Smooth muscle cell (in vitro differentiated cells): Measurements from ENCODE around the gene TAF7. TPM values are rescaled to one million over a fixed set of nuclear protein-coding genes. Genes with fewer than 3 reads are reported as not detected.
A peak's percentile ranks its signal among the peaks of the same experiment; 100 is the strongest.
"Not testable (repeated sequence)": the region's sequence is repeated elsewhere in the genome, so short reads cannot be mapped to it uniquely, and the experiment has no call there.

Experiments used
- DNase-seq: peaks from one replicate; lab custom pipeline; 2025; ENCODE audit not compliant: unreplicated experiment; lab: John Stamatoyannopoulos, UW
- H2AFZ ChIP-seq: fragments of 200-600 bp; sonication (generic); 2 replicates; pipeline ENCODE4 v1.6.0; 2016; ENCODE audit warnings: antibody characterized with exemption, low read depth, mild to moderate bottlenecking
- H3F3A ChIP-seq: fragments of 200-600 bp; sonication (generic); 2 replicates; pipeline ENCODE4 v1.6.0; 2017; ENCODE audit warnings: antibody characterized with exemption, low read depth
- H3K27ac ChIP-seq: fragments of 200-600 bp; sonication (generic); 2 replicates; pipeline ENCODE4 v1.5.1; 2016; ENCODE audit warnings: low read depth, mild to moderate bottlenecking
- H3K27me3 ChIP-seq: fragments of 200-600 bp; sonication (generic); 2 replicates; pipeline ENCODE4 v1.6.1; 2016; ENCODE audit warnings: low read depth, mild to moderate bottlenecking
- H3K36me3 ChIP-seq: fragments of 200-600 bp; sonication (generic); 2 replicates; pipeline ENCODE4 v1.5.1; 2016; ENCODE audit warnings: low read depth
- H3K4me1 ChIP-seq: fragments of 200-600 bp; sonication (generic); 2 replicates; pipeline ENCODE4 v1.5.1; 2016; ENCODE audit warnings: low read depth
- H3K4me2 ChIP-seq: fragments of 200-600 bp; sonication (generic); 2 replicates; pipeline ENCODE4 v1.6.0; 2016; ENCODE audit warnings: mild to moderate bottlenecking
- H3K4me3 ChIP-seq: fragments of 200-600 bp; sonication (generic); 2 replicates; pipeline ENCODE4 v1.5.1; 2016; ENCODE audit warnings: mild to moderate bottlenecking
- H3K79me2 ChIP-seq: fragments of 200-600 bp; sonication (generic); 2 replicates; pipeline ENCODE4 v1.6.0; 2016; ENCODE audit warnings: low read depth, mild to moderate bottlenecking
- H3K9ac ChIP-seq: fragments of 200-600 bp; sonication (generic); 2 replicates; pipeline ENCODE4 v1.6.0; 2016; ENCODE audit warnings: low read depth
- H3K9me3 ChIP-seq: fragments of 200-600 bp; sonication (generic); replicated peaks from 2 replicates; pipeline ENCODE4 v1.5.1; 2016; ENCODE audit warnings: low read depth
- H4K20me1 ChIP-seq: fragments of 200-600 bp; sonication (generic); 2 replicates; pipeline ENCODE4 v1.6.0; 2016; ENCODE audit warnings: low read depth
- CTCF ChIP-seq: fragments of 200-600 bp; sonication (generic); IDR thresholded peaks from 2 replicates; pipeline ENCODE4 v1.5.1; 2017; ENCODE audit warnings: borderline replicate concordance, mild to moderate bottlenecking, antibody characterized with exemption; ENCODE audit not compliant: insufficient read depth, poor library complexity, severe bottlenecking
- WGBS: methylation state at CpG from one replicate; pipeline ENCODE4 v1.1.7; 2016; ENCODE audit warnings: low lambda C conversion rate; 5-methylcytosine and 5-hydroxymethylcytosine counted together
- polyA plus RNA-seq: library from polyadenylated mRNA; unstranded; fragments of >200 nt; fragmentation: Nextera tagmentation; extraction: Ambion mirVana; gene quantifications from 2 replicates; pipeline ENCODE4 v1.2.1, GENCODE V29; 2016
- total RNA-seq: library from RNA; depleted of rRNA; stranded (reverse); fragments of >200 nt; gene quantifications from 2 replicates; pipeline ENCODE4 v1.2.3, GENCODE V29; 2014

Gene TAF7
- total and polyA plus RNA-seq, 2 experiments from 2014 or later: 83.0 to 105 TPM

- 99% methylated on average over 3 of the region's 3 CpGs for WGBS
- DNase-seq: no peak
- H3K79me2 ChIP-seq: peaks cover 26% of the 10 kb centered on the region
Observed at GRCh38 chr5:141322261-141322660, 1.7 kb upstream of the TAF7 start.

GRCh38 chr5:141319699-141320098 is 885 bp downstream of the TAF7 start:
- WGBS: 73% methylated on average over 5 of the region's 5 CpGs
- Histone ChIP-seq H3K27ac (peak overlapping the region; percentile 97), H3K9ac (no peak overlapping the region), H3K4me2 (peak overlapping the region; percentile 87), H2AFZ (no peak overlapping the region), H3K36me3 (peaks cover 53% of the 10 kb centered on the region), H4K20me1 (no peaks in the 10 kb centered on the region), H3K27me3 (no peaks in the 10 kb centered on the region), H3F3A (peaks cover 13% of the 10 kb centered on the region), H3K9me3 (peaks cover 42% of the 10 kb centered on the region), H3K4me1 (no peaks in the 10 kb centered on the region), H3K4me3 (peak overlapping the region; percentile 85), H3K79me2 (peaks cover 42% of the 10 kb centered on the region)
- no peak for TF ChIP-seq CTCF
- no peak for DNase-seq

More at GRCh38 chr5:141322261-141322660, 1.7 kb upstream of the TAF7 start:
- Histone ChIP-seq H3K4me2 (no peak overlapping the region), H2AFZ (no peak overlapping the region), H3K27me3 (no peaks in the 10 kb centered on the region), H3F3A (peaks cover 13% of the 10 kb centered on the region), H3K9ac (no peak overlapping the region), H3K36me3 (peaks cover 27% of the 10 kb centered on the region), H4K20me1 (no peaks in the 10 kb centered on the region), H3K27ac (no peak overlapping the region), H3K4me1 (no peaks in the 10 kb centered on the region), H3K9me3 (peaks cover 28% of the 10 kb centered on the region), H3K4me3 (no peak overlapping the region)
- no peak for TF ChIP-seq CTCF

- peak overlapping the region; percentile 87 for H3K4me2 ChIP-seq
- H3K4me1 ChIP-seq: no peaks in the 10 kb centered on the region
- no peak for DNase-seq
- no peak for TF ChIP-seq CTCF
- no peaks in the 10 kb centered on the region for H4K20me1 ChIP-seq
- H3K27me3 ChIP-seq: no peaks in the 10 kb centered on the region
- H3K4me3 ChIP-seq: peak overlapping the region; percentile 85
- no peak overlapping the region for H2AFZ ChIP-seq
- peak overlapping the region; percentile 97 for H3K27ac ChIP-seq
- H3F3A ChIP-seq: peaks cover 13% of the 10 kb centered on the region
- peaks cover 47% of the 10 kb centered on the region for H3K79me2 ChIP-seq
- peaks cover 46% of the 10 kb centered on the region for H3K9me3 ChIP-seq
- 93% methylated on average over 6 of the region's 6 CpGs for WGBS
- H3K36me3 ChIP-seq: peaks cover 58% of the 10 kb centered on the region
- no peak overlapping the region for H3K9ac ChIP-seq
Observed at GRCh38 chr5:141319202-141319601, 1.4 kb downstream of the TAF7 start.

- DNase-seq, H3K4me3 ChIP-seq, H3K27me3 ChIP-seq, H4K20me1 ChIP-seq, H2AFZ ChIP-seq, H3K4me1 ChIP-seq, H3K27ac ChIP-seq, H3K9ac ChIP-seq, H3K4me2 ChIP-seq: not testable (repeated sequence)
- WGBS: 95% methylated on average over 4 of the region's 4 CpGs
- Histone ChIP-seq H3K36me3 (peaks cover 61% of the 10 kb centered on the region), H3F3A (peaks cover 13% of the 10 kb centered on the region), H3K79me2 (peaks cover 57% of the 10 kb centered on the region), H3K9me3 (peaks cover 57% of the 10 kb centered on the region)
Observed at GRCh38 chr5:141316963-141317362, 3.6 kb downstream of the TAF7 start.
